Measurements from ENCODE around the gene FGF12. TPM values are rescaled to one million over a fixed set of nuclear protein-coding genes. Genes with fewer than 3 reads are reported as not detected.

The FGF12 gene
- total and polyA plus RNA-seq, 2 donors (not counting 1 experiment from before 2014, with no cell fraction given), result 0.17 TPM; not detected in 1

GRCh38 chr3:192505731-192506130 lies 221.6 kb downstream of the FGF12 start:
- Histone ChIP-seq H3K9me3 (ENCODE audit: control insufficient read depth, insufficient read depth, low read depth, low read length) (no peaks in the 10 kb centered on the region), H3K27ac (ENCODE audit: insufficient read depth, low read length) (no peak overlapping the region), H3K79me2 (ENCODE audit: control insufficient read depth, insufficient read depth, low read length) (no peaks in the 10 kb centered on the region), H3K27me3 (ENCODE audit: control insufficient read depth, insufficient read depth, low read length) (no peaks in the 10 kb centered on the region), H3K36me3 (ENCODE audit: control insufficient read depth, insufficient read depth, low read length) (no peaks in the 10 kb centered on the region), H3K4me2 (ENCODE audit: extremely low read depth, insufficient read depth, low read length) (no peak overlapping the region), H3K9ac (ENCODE audit: insufficient read depth, low read length) (no peak overlapping the region), H3K4me3 (replicated peaks in 1 of 4; ENCODE audit: control extremely low read depth in 1 of 4, insufficient read depth in 1 of 4, low read depth in 3 of 4, low read length in 4 of 4) (no peak overlapping the region), H2AFZ (ENCODE audit: low read length) (no peak overlapping the region), H3K4me1 (ENCODE audit: control insufficient read depth, extremely low read depth, insufficient read depth, low read length) (no peaks in the 10 kb centered on the region), H4K20me1 (ENCODE audit: control insufficient read depth, extremely low read depth, insufficient read depth, low read length) (no peaks in the 10 kb centered on the region)
- no peak for DNase-seq (ENCODE audit: low read depth in 2 of 2)
- TF ChIP-seq EZH2 (IDR thresholded peaks at IDR 0.05; ENCODE audit: low read length, missing control alignments), result no peak
- TF ChIP-seq, protein P1, sequence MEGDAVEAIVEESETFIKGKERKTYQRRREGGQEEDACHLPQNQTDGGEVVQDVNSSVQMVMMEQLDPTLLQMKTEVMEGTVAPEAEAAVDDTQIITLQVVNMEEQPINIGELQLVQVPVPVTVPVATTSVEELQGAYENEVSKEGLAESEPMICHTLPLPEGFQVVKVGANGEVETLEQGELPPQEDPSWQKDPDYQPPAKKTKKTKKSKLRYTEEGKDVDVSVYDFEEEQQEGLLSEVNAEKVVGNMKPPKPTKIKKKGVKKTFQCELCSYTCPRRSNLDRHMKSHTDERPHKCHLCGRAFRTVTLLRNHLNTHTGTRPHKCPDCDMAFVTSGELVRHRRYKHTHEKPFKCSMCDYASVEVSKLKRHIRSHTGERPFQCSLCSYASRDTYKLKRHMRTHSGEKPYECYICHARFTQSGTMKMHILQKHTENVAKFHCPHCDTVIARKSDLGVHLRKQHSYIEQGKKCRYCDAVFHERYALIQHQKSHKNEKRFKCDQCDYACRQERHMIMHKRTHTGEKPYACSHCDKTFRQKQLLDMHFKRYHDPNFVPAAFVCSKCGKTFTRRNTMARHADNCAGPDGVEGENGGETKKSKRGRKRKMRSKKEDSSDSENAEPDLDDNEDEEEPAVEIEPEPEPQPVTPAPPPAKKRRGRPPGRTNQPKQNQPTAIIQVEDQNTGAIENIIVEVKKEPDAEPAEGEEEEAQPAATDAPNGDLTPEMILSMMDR (conservative IDR thresholded peaks at IDR 0.05 in 1 of 2, IDR thresholded peaks at IDR 0.05 in 1 of 2; ENCODE audit: low read depth in 1 of 2, low read length in 2 of 2), result no peak

DNA sequence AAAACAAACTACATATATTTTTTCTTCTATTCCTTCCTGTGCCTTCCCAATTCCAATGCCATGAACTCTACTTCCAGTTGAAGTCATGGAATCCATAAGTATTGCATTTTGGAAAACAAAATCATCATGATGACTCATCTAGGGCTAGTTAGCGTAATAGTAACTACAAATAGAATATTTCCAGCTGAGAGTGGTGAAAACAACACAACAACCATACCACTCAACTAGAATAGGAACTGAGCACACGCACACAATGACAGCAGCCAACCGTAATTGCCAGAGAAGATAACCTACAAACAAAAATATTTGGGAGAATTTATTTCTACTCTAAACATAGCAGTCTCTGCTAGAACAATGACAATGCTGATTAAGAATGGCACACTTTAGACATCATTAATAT lies 225.9 kb downstream of the FGF12 start:
- Histone ChIP-seq H3K27me3 (ENCODE audit: control insufficient read depth, insufficient read depth, low read length) (no peaks in the 10 kb centered on the region), H3K9ac (ENCODE audit: insufficient read depth, low read length) (no peak overlapping the region), H3K4me1 (ENCODE audit: control insufficient read depth, extremely low read depth, insufficient read depth, low read length) (no peaks in the 10 kb centered on the region), H4K20me1 (ENCODE audit: control insufficient read depth, extremely low read depth, insufficient read depth, low read length) (no peaks in the 10 kb centered on the region), H3K36me3 (ENCODE audit: control insufficient read depth, insufficient read depth, low read length) (no peaks in the 10 kb centered on the region), H3K79me2 (ENCODE audit: control insufficient read depth, insufficient read depth, low read length) (no peaks in the 10 kb centered on the region), H3K4me3 (replicated peaks in 1 of 4; ENCODE audit: control extremely low read depth in 1 of 4, insufficient read depth in 1 of 4, low read depth in 3 of 4, low read length in 4 of 4) (no peak overlapping the region), H3K27ac (ENCODE audit: insufficient read depth, low read length) (no peak overlapping the region), H2AFZ (ENCODE audit: low read length) (no peak overlapping the region), H3K9me3 (ENCODE audit: control insufficient read depth, insufficient read depth, low read depth, low read length) (no peaks in the 10 kb centered on the region), H3K4me2 (ENCODE audit: extremely low read depth, insufficient read depth, low read length) (no peak overlapping the region)
- no peak for DNase-seq (ENCODE audit: low read depth in 2 of 2)
- TF ChIP-seq EZH2 (IDR thresholded peaks at IDR 0.05; ENCODE audit: low read length, missing control alignments), result no peak
- TF ChIP-seq, protein P1 (conservative IDR thresholded peaks at IDR 0.05 in 1 of 2, IDR thresholded peaks at IDR 0.05 in 1 of 2; ENCODE audit: low read depth in 1 of 2, low read length in 2 of 2), result no peak

- H3K4me3 ChIP-seq (replicated peaks in 1 of 4; ENCODE audit: control extremely low read depth in 1 of 4, insufficient read depth in 1 of 4, low read depth in 3 of 4, low read length in 4 of 4), result no peak overlapping the region
- H3K9ac ChIP-seq (ENCODE audit: insufficient read depth, low read length), result no peak overlapping the region
- DNase-seq (ENCODE audit: low read depth in 2 of 2), result no peak
- no peaks in the 10 kb centered on the region for H3K9me3 ChIP-seq (ENCODE audit: control insufficient read depth, insufficient read depth, low read depth, low read length)
- no peaks in the 10 kb centered on the region for H3K4me1 ChIP-seq (ENCODE audit: control insufficient read depth, extremely low read depth, insufficient read depth, low read length)
- no peak overlapping the region for H3K4me2 ChIP-seq (ENCODE audit: extremely low read depth, insufficient read depth, low read length)
- no peaks in the 10 kb centered on the region for H3K27me3 ChIP-seq (ENCODE audit: control insufficient read depth, insufficient read depth, low read length)
- no peaks in the 10 kb centered on the region for H4K20me1 ChIP-seq (ENCODE audit: control insufficient read depth, extremely low read depth, insufficient read depth, low read length)
- H2AFZ ChIP-seq (ENCODE audit: low read length), result no peak overlapping the region
- H3K36me3 ChIP-seq (ENCODE audit: control insufficient read depth, insufficient read depth, low read length), result no peaks in the 10 kb centered on the region
- H3K79me2 ChIP-seq (ENCODE audit: control insufficient read depth, insufficient read depth, low read length), result no peaks in the 10 kb centered on the region
- TF ChIP-seq, protein P1 (conservative IDR thresholded peaks at IDR 0.05 in 1 of 2, IDR thresholded peaks at IDR 0.05 in 1 of 2; ENCODE audit: low read depth in 1 of 2, low read length in 2 of 2), result no peak
- no peak for TF ChIP-seq EZH2 (IDR thresholded peaks at IDR 0.05; ENCODE audit: low read length, missing control alignments)
- no peak overlapping the region for H3K27ac ChIP-seq (ENCODE audit: insufficient read depth, low read length)
Measured at GRCh38 chr3:192496905-192497587, 230.3 kb downstream of the FGF12 start.
